ENCODE measurements around the gene TUBA4B.
"Not testable (repeated sequence)": the region's sequence is repeated elsewhere in the genome, so short reads cannot be mapped to it uniquely, and the experiment has no call there.

The TUBA4B gene

GRCh38 chr2:219291910-219292490 is 39.0 kb downstream of the TUBA4B start:
- no peak for DNase-seq

- DNase-seq: no peak
Observed at GRCh38 chr2:219292616-219293015, 39.6 kb downstream of the TUBA4B start.

GRCh38 chr2:219293736-219294231 is 40.7 kb downstream of the TUBA4B start:
- DNase-seq: no peak

- peak; percentile 89 for DNase-seq
Observed at GRCh38 chr2:219294356-219295351, 41.6 kb downstream of the TUBA4B start.

- DNase-seq: no peak
Observed at GRCh38 chr2:219296142-219296541, 43.1 kb downstream of the TUBA4B start.

- DNase-seq: no peak
Observed at GRCh38 chr2:219296631-219297391, 43.8 kb downstream of the TUBA4B start.

- no peak for DNase-seq
Observed at GRCh38 chr2:219297766-219298456, 44.9 kb downstream of the TUBA4B start.

- DNase-seq: peak; percentile 94
Observed at GRCh38 chr2:219298759-219299371, 45.8 kb downstream of the TUBA4B start.

- no peak for DNase-seq
Observed at GRCh38 chr2:219299372-219299760, 46.3 kb downstream of the TUBA4B start.

- no peak for DNase-seq
Observed at GRCh38 chr2:219300022-219300421, 47.0 kb downstream of the TUBA4B start.

- no peak for DNase-seq
Observed at GRCh38 chr2:219302412-219302968, 49.4 kb downstream of the TUBA4B start.

GRCh38 chr2:219304223-219304622 is 51.2 kb downstream of the TUBA4B start:
- no peak for DNase-seq

GRCh38 chr2:219306047-219306446 is 53.0 kb downstream of the TUBA4B start:
- DNase-seq: no peak

GRCh38 chr2:219308142-219309101 is 55.4 kb downstream of the TUBA4B start:
- peak; percentile 67 for DNase-seq

- no peak for DNase-seq
Observed at GRCh38 chr2:219309278-219309677, 56.2 kb downstream of the TUBA4B start, which contains the start of gene PTPRN. PTPRN (minus strand) TSS chr2:219309401; CDS start chr2:219309332, 69 bp downstream.

- not testable (repeated sequence) for DNase-seq
Observed at GRCh38 chr2:219312683-219313263, 59.7 kb downstream of the TUBA4B start.

GRCh38 chr2:219314804-219315468 is 61.9 kb downstream of the TUBA4B start:
- no peak for DNase-seq
